GM12878 (cell line): ENCODE measurements around the gene LTC4S. TPM values are rescaled to one million over a fixed set of nuclear protein-coding genes. Genes with fewer than 3 reads are reported as not detected.

Experiments used
- ATAC-seq: fragments of 200-7000 bp; cut with Tn5 transposase; 3 replicates; pipeline ENCODE4 v1.9.1; 2020; ENCODE audit warnings: mild to moderate bottlenecking, moderate library complexity
- BruUV-seq: library from RNA; stranded (reverse); fragments of 400-500 nt; replicated peaks from 2 replicates; lab custom pipeline; 2021; lab: Mats Ljungman, UMichigan
- CTCF ChIA-PET: fragments of 300-600 bp; sonication (Branson Sonifier 250); formaldehyde crosslinking; extraction: SDS; loops from one replicate; lab custom pipeline; 2021; ENCODE audit warnings: inconsistent platforms; lab: Yijun Ruan, JAX
- POLR2A ChIA-PET: fragments of 350-600 bp; formaldehyde crosslinking; extraction: SDS; loops from one replicate; lab custom pipeline; 2021; ENCODE audit warnings: inconsistent platforms; lab: Charles Lee
- RAD21 ChIA-PET: fragments of 300-600 bp; sonication (Branson Sonifier 250); formaldehyde crosslinking; loops from one replicate; lab custom pipeline; 2023; ENCODE audit warnings: antibody characterized with exemption; ENCODE audit not compliant: unreplicated experiment; lab: Charles Lee
- SMC1A ChIA-PET: fragments of 300-600 bp; sonication (Branson Sonifier 250); formaldehyde crosslinking; loops from one replicate; lab custom pipeline; 2023; ENCODE audit not compliant: unreplicated experiment, uncharacterized antibody; lab: Charles Lee
- DNase-seq: peaks from one replicate; pipeline ENCODE4 v3.0.0-alpha.2; 2011; ENCODE audit warnings: low read depth, low spot score
- FAIRE-seq: peaks from 3 replicates; lab custom pipeline; 2011; peaks lifted over from hg19 to GRCh38; lab: Jason Lieb, UNC
- H2AFZ ChIP-seq: 2 replicates; pipeline ENCODE4 v1.6.0; 2011; ENCODE audit warnings: low read depth, low read length, control low read depth; ENCODE audit not compliant: control insufficient read depth
- H3K27ac ChIP-seq: 2 replicates; pipeline ENCODE4 v1.5.1; 2011; ENCODE audit warnings: control low read depth; ENCODE audit not compliant: control insufficient read depth, insufficient read depth
- H3K27me3 ChIP-seq, 2 experiments: replicated peaks in 1 of 2; 2 replicates each; pipeline versions ENCODE4 v1.6.0 to v1.6.1; 2011; ENCODE audit warnings: low read length in 1 of 2; ENCODE audit not compliant: control insufficient read depth in 2 of 2, insufficient read depth in 2 of 2
- H3K36me3 ChIP-seq, 2 experiments: 2 replicates each; pipeline ENCODE4 v1.5.1; 2011; ENCODE audit warnings: low read length in 1 of 2; ENCODE audit not compliant: control insufficient read depth in 2 of 2, insufficient read depth in 2 of 2
- H3K4me1 ChIP-seq: 2 replicates; pipeline ENCODE4 v1.6.1; 2011; ENCODE audit warnings: mild to moderate bottlenecking, low read length, moderate library complexity, mixed read lengths; ENCODE audit not compliant: control insufficient read depth, insufficient read depth
- H3K4me2 ChIP-seq: 2 replicates; pipeline ENCODE4 v1.6.0; 2011; ENCODE audit warnings: control low read depth; ENCODE audit not compliant: control insufficient read depth, insufficient read depth
- H3K4me3 ChIP-seq: fragments of 200-600 bp; sonication (generic); 2 replicates; pipeline ENCODE4 v1.5.1; 2016
- H3K79me2 ChIP-seq: 2 replicates; pipeline ENCODE4 v1.6.0; 2011; ENCODE audit warnings: low read length; ENCODE audit not compliant: control insufficient read depth, insufficient read depth
- H3K9ac ChIP-seq: 2 replicates; pipeline ENCODE4 v1.8.0; 2011; ENCODE audit warnings: low read length, control low read depth, mixed read lengths; ENCODE audit not compliant: control insufficient read depth, insufficient read depth
- H3K9me3 ChIP-seq: replicated peaks from 3 replicates; pipeline ENCODE4 v1.5.1; 2011; ENCODE audit warnings: mild to moderate bottlenecking, low read length; ENCODE audit not compliant: control insufficient read depth, insufficient read depth
- H4K20me1 ChIP-seq: 2 replicates; pipeline ENCODE4 v1.6.0; 2011; ENCODE audit not compliant: control insufficient read depth, insufficient read depth
- KDM1A ChIP-seq: fragments of 200-600 bp; sonication (generic); IDR thresholded peaks from 2 replicates; pipeline ENCODE4 v1.6.1; 2016; ENCODE audit warnings: borderline replicate concordance
- MEF2A ChIP-seq: IDR thresholded peaks from 2 replicates; pipeline ENCODE4 v1.6.1; 2011; ENCODE audit warnings: low read depth, mild to moderate bottlenecking, low read length, moderate library complexity; ENCODE audit not compliant: insufficient read depth
- NFYA ChIP-seq: IDR thresholded peaks from 2 replicates; pipeline ENCODE4 v1.6.1; 2011; ENCODE audit warnings: low read depth, mild to moderate bottlenecking, low read length, improper control_type of control experiment, borderline replicate concordance
- RCOR1 ChIP-seq: conservative IDR thresholded peaks from 2 replicates; pipeline ENCODE4 v1.6.1; 2012; ENCODE audit warnings: low read depth, low read length, improper control_type of control experiment
- SREBF2 ChIP-seq: IDR thresholded peaks from 2 replicates; pipeline ENCODE4 v1.6.1; 2012; ENCODE audit warnings: mild to moderate bottlenecking, low read length
- TCF7 ChIP-seq: IDR thresholded peaks from 2 replicates; pipeline ENCODE4 v1.6.1; 2014; ENCODE audit warnings: antibody characterized with exemption, borderline replicate concordance
- WGBS: methylation state at CpG from one replicate; pipeline ENCODE4 v1.1.6; 2016; ENCODE audit warnings: low lambda C conversion rate; ENCODE audit not compliant: insufficient replicate concordance, insufficient coverage; ENCODE audit errors: missing lambda C conversion rate; 5-methylcytosine and 5-hydroxymethylcytosine counted together
- in situ Hi-C: fragments of 300-500 bp; cut with MboI; formaldehyde crosslinking; loops from 9 replicates; pipeline ENCODE4 v1.14.3; 2018; ENCODE audit warnings: mixed read lengths
- intact Hi-C: fragments of 100-400 bp; cut with micrococcal nuclease; formaldehyde crosslinking; loops from one replicate; pipeline ENCODE4 v1.14.2; 2022; ENCODE audit not compliant: unreplicated experiment
- polyA plus RNA-seq, 11 experiments: library from polyadenylated mRNA; depleted of rRNA in 4 of 11; unstranded in 6 of 11; stranded (reverse) in 5 of 11; fragments of >200 nt; fragmentation: Nextera tagmentation in 4 of 11; fragmentation: Illumina TruSeq in 1 of 11; extraction: Ambion mirVana in 4 of 11; extraction: Trizol in 1 of 11; gene quantifications; 1 replicate in 1 of 11; 2 replicates in 10 of 11; pipeline versions ENCODE4 v1.2.1 to v1.2.3, GENCODE V29; 2011 to 2016; ENCODE audit warnings: inconsistent platforms in 2 of 11, missing spikeins in 2 of 11, low read depth in 1 of 11
- total RNA-seq, 4 experiments: library from RNA; depleted of rRNA in 3 of 4; stranded (reverse); fragments of >200 nt in 3 of 4; fragmentation: Illumina TruSeq in 1 of 4; extraction: Trizol in 1 of 4; gene quantifications; 2 replicates each; pipeline versions ENCODE4 v1.2.1 to v1.2.3, GENCODE V29; 2013 to 2021
- TF ChIP-seq, protein P1 (sequence below): fragments of 150-350 bp; IDR thresholded peaks from 2 replicates; pipeline ENCODE4 v1.6.1; 2014; ENCODE audit warnings: mild to moderate bottlenecking, low read depth, low read length
- TF ChIP-seq, protein P2 (sequence below): fragments of 450-650 bp; formaldehyde crosslinking; IDR thresholded peaks from 2 replicates; pipeline ENCODE4 v1.4.0; 2020; ENCODE audit warnings: mild to moderate bottlenecking, moderate library complexity
- TF ChIP-seq, protein P3 (sequence below): fragments of 450-650 bp; IDR thresholded peaks from 2 replicates; pipeline ENCODE4 v1.6.1; 2016; ENCODE audit warnings: mild to moderate bottlenecking

LTC4S gene
- total and polyA plus RNA-seq, 10 of the 15 experiments (the other 5 are each of a cell fraction or from before 2014, with no cell fraction given) = 0.78 to 3.6 (median 1.8) TPM; not detected in 5

GRCh38 chr5:179783128-179783527 lies 10.7 kb upstream of the LTC4S start:
- CTCF ChIA-PET = no interaction called here
- FAIRE-seq (no peak), ATAC-seq (no peak)
- RAD21 ChIA-PET = interaction anchor here (0.8 kb wide), 1 partner anchor 1075 kb away, joined by 3 read pairs; no protein-coding TSS in a partner anchor
- intact Hi-C loops = no loop called here
- Histone ChIP-seq H3K9me3 (no peaks in the 10 kb centered on the region), H3K36me3 (peaks cover 2 to 9% of the 10 kb centered on the region in 2 experiments; a peak in 2 of 4 replicates), H3K79me2 (no peaks in the 10 kb centered on the region), H3K9ac (no peak overlapping the region), H3K4me1 (no peaks in the 10 kb centered on the region), H3K4me3 (no peak overlapping the region), H3K27ac (no peak overlapping the region), H3K4me2 (no peak overlapping the region), H4K20me1 (no peaks in the 10 kb centered on the region)
- SMC1A ChIA-PET = interaction anchor here (0.9 to 1.4 kb wide), 2 partner anchors 9 to 20 kb away, joined by 3 read pairs; no protein-coding TSS in a partner anchor
- BruUV-seq = no TSS peak
- POLR2A ChIA-PET = no interaction called here
- TF ChIP-seq, protein P1, sequence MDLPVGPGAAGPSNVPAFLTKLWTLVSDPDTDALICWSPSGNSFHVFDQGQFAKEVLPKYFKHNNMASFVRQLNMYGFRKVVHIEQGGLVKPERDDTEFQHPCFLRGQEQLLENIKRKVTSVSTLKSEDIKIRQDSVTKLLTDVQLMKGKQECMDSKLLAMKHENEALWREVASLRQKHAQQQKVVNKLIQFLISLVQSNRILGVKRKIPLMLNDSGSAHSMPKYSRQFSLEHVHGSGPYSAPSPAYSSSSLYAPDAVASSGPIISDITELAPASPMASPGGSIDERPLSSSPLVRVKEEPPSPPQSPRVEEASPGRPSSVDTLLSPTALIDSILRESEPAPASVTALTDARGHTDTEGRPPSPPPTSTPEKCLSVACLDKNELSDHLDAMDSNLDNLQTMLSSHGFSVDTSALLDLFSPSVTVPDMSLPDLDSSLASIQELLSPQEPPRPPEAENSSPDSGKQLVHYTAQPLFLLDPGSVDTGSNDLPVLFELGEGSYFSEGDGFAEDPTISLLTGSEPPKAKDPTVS = no peak
- TF ChIP-seq, all 136 proteins: peak for 0
- no peak for DNase-seq
- WGBS = 100% methylated on average over 9 of the region's 9 CpGs
- in situ Hi-C loops = loop anchor here (25.0 kb wide), 1 partner anchor 304 kb away; no protein-coding TSS in a partner anchor
- no peaks in the 10 kb centered on the region for H3K27me3 ChIP-seq
- no peak overlapping the region for H2AFZ ChIP-seq

GRCh38 chr5:179786861-179787260 lies 6.9 kb upstream of the LTC4S start:
- Histone ChIP-seq H3K27ac (no peak overlapping the region), H3K4me3 (no peak overlapping the region), H3K4me1 (no peaks in the 10 kb centered on the region), H3K9me3 (no peaks in the 10 kb centered on the region), H3K27me3 (no peaks in the 10 kb centered on the region), H3K79me2 (no peaks in the 10 kb centered on the region), H3K4me2 (no peak overlapping the region), H2AFZ (no peak overlapping the region), H3K36me3 (no peaks in the 10 kb centered on the region), H3K9ac (no peak overlapping the region), H4K20me1 (no peaks in the 10 kb centered on the region)
- CTCF ChIA-PET = no interaction called here
- ATAC-seq = no peak
- BruUV-seq = no TSS peak
- in situ Hi-C loops = loop anchor here (25.0 kb wide), 1 partner anchor 300 kb away; no protein-coding TSS in a partner anchor
- intact Hi-C loops = no loop called here
- no peak for FAIRE-seq
- POLR2A ChIA-PET = no interaction called here
- WGBS = 87% methylated on average over 12 of the region's 12 CpGs
- RAD21 ChIA-PET = no interaction called here
- SMC1A ChIA-PET = no interaction called here
- DNase-seq = no peak
- TF ChIP-seq, protein P2, sequence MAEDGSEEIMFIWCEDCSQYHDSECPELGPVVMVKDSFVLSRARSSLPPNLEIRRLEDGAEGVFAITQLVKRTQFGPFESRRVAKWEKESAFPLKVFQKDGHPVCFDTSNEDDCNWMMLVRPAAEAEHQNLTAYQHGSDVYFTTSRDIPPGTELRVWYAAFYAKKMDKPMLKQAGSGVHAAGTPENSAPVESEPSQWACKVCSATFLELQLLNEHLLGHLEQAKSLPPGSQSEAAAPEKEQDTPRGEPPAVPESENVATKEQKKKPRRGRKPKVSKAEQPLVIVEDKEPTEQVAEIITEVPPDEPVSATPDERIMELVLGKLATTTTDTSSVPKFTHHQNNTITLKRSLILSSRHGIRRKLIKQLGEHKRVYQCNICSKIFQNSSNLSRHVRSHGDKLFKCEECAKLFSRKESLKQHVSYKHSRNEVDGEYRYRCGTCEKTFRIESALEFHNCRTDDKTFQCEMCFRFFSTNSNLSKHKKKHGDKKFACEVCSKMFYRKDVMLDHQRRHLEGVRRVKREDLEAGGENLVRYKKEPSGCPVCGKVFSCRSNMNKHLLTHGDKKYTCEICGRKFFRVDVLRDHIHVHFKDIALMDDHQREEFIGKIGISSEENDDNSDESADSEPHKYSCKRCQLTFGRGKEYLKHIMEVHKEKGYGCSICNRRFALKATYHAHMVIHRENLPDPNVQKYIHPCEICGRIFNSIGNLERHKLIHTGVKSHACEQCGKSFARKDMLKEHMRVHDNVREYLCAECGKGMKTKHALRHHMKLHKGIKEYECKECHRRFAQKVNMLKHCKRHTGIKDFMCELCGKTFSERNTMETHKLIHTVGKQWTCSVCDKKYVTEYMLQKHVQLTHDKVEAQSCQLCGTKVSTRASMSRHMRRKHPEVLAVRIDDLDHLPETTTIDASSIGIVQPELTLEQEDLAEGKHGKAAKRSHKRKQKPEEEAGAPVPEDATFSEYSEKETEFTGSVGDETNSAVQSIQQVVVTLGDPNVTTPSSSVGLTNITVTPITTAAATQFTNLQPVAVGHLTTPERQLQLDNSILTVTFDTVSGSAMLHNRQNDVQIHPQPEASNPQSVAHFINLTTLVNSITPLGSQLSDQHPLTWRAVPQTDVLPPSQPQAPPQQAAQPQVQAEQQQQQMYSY (CRISPR knock-in tag) = no peak
- TF ChIP-seq MEF2A (no peak), TCF7 (no peak), KDM1A (no peak), NFYA (no peak), SREBF2 (no peak), RCOR1 (no peak)
- TF ChIP-seq, protein P3, sequence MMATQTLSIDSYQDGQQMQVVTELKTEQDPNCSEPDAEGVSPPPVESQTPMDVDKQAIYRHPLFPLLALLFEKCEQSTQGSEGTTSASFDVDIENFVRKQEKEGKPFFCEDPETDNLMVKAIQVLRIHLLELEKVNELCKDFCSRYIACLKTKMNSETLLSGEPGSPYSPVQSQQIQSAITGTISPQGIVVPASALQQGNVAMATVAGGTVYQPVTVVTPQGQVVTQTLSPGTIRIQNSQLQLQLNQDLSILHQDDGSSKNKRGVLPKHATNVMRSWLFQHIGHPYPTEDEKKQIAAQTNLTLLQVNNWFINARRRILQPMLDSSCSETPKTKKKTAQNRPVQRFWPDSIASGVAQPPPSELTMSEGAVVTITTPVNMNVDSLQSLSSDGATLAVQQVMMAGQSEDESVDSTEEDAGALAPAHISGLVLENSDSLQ = no peak
